Brain microvascular endothelial cell (primary cell): ENCODE data around the gene PTCRA.
"Not testable (repeated sequence)": the region's sequence is repeated elsewhere in the genome, so short reads cannot be mapped to it uniquely, and the experiment has no call there.

Source experiments
- DNase-seq: peaks from one replicate; pipeline ENCODE4 v3.0.0-alpha.2; 2020
- H3K27ac ChIP-seq: fragments of 250-450 bp; sonication (Bioruptor Pico); 2 replicates; pipeline ENCODE4 v1.5.1; 2020; ENCODE audit warnings: mild to moderate bottlenecking, moderate library complexity
- H3K27me3 ChIP-seq: fragments of 250-450 bp; sonication (Bioruptor Pico); replicated peaks from 2 replicates; pipeline ENCODE4 v1.5.1; 2020; ENCODE audit warnings: mild to moderate bottlenecking
- H3K36me3 ChIP-seq: fragments of 250-450 bp; sonication (Bioruptor Pico); replicated peaks from 2 replicates; pipeline ENCODE4 v1.5.1; 2020; ENCODE audit warnings: mild to moderate bottlenecking
- H3K4me3 ChIP-seq: 2 replicates; pipeline ENCODE4 v1.5.1; 2011; ENCODE audit warnings: low read depth, mild to moderate bottlenecking, control low read depth, low read length, moderate library complexity
- CTCF ChIP-seq: IDR thresholded peaks from 2 replicates; pipeline ENCODE4 v1.5.1; 2011; ENCODE audit warnings: low read depth, mild to moderate bottlenecking, moderate library complexity, low read length, control low read depth, inconsistent platforms; ENCODE audit errors: missing control alignments
- in situ Hi-C: cut with HindIII; loops from 2 replicates; pipeline ENCODE4 v1.10.0; 2017; ENCODE audit warnings: low sequenced_read_pairs, low pct_ligation_motif_present

PTCRA gene

GRCh38 chr6:42938987-42939809 lies 23.3 kb downstream of the PTCRA start:
- H3K36me3 ChIP-seq: peaks cover 45% of the 10 kb centered on the region
- no peak for TF ChIP-seq CTCF
- DNase-seq: no peak
- no peak overlapping the region for H3K27ac ChIP-seq
- no peak overlapping the region for H3K4me3 ChIP-seq
- H3K27me3 ChIP-seq: no peaks in the 10 kb centered on the region
- in situ Hi-C loops: no loop called here

DNA sequence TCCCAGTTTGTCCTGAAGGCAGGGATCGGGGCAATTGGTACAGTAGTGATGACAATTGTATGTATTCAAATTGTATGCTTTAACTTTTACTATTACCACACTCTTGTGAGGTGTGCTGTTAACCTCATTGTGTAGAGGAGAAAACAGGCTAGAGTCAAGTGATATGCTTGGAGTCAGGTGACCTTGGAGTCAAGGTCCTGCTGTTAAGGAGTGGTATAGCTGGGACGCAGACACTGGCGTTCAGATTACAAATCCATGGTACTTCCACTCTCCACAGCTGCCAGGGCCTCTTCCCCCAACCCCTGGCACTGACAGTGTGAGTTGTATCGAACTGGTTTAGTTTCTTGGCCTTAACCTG lies 23.9 kb downstream of the PTCRA start:
- no peak overlapping the region for H3K4me3 ChIP-seq
- H3K27ac ChIP-seq: no peak overlapping the region
- in situ Hi-C loops: no loop called here
- H3K27me3 ChIP-seq: no peaks in the 10 kb centered on the region
- DNase-seq: no peak
- TF ChIP-seq CTCF: no peak
- peaks cover 40% of the 10 kb centered on the region for H3K36me3 ChIP-seq

GRCh38 chr6:42940493-42941045 lies 24.7 kb downstream of the PTCRA start:
- no peak for DNase-seq
- in situ Hi-C loops: no loop called here
- Histone ChIP-seq H3K27ac (no peak overlapping the region), H3K27me3 (no peaks in the 10 kb centered on the region), H3K4me3 (no peak overlapping the region), H3K36me3 (peaks cover 33% of the 10 kb centered on the region)
- TF ChIP-seq CTCF: no peak

DNA sequence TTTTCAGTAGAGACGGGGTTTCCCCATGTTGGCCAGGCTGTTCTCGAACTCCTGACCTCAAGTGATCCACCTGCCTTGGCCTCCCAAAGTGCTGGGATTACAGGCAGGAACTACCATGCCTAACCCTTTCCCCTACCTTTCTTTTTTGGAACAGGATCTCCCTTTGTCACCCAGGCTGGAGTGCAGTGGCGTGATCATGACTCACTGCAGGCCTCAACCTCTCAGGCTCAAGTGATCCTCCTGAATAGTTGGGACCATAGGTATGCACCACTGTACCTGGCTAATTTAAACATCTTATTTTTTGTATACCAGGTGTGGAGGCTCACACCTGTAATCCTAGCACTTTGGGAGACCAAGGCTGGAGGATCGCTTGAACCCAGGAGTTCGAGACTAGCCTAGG lies 25.5 kb downstream of the PTCRA start:
- H3K27ac ChIP-seq, H3K27me3 ChIP-seq, DNase-seq, in situ Hi-C loops, H3K4me3 ChIP-seq: not testable (repeated sequence)
- H3K36me3 ChIP-seq: peaks cover 27% of the 10 kb centered on the region

GRCh38 chr6:42942444-42942843 lies 26.6 kb downstream of the PTCRA start:
- no peak for TF ChIP-seq CTCF
- peaks cover 23% of the 10 kb centered on the region for H3K36me3 ChIP-seq

GRCh38 chr6:42947950-42948349 lies 32.1 kb downstream of the PTCRA start:
- DNase-seq: no peak
- H3K27me3 ChIP-seq: no peaks in the 10 kb centered on the region
- H3K36me3 ChIP-seq: peaks cover 4% of the 10 kb centered on the region
- TF ChIP-seq CTCF: no peak
- H3K4me3 ChIP-seq: no peak overlapping the region
- in situ Hi-C loops: no loop called here
- no peak overlapping the region for H3K27ac ChIP-seq

More at GRCh38 chr6:42942444-42942843, 26.6 kb downstream of the PTCRA start:
- DNase-seq: no peak
- Histone ChIP-seq H3K27ac (no peak overlapping the region), H3K4me3 (no peak overlapping the region), H3K27me3 (no peaks in the 10 kb centered on the region)
- in situ Hi-C loops: no loop called here
